HepG2 (cell line): Measurements from ENCODE around the gene NOL12. TPM values are rescaled to one million over a fixed set of nuclear protein-coding genes. Genes with fewer than 3 reads are reported as not detected.
A peak's percentile ranks its signal among the peaks of the same experiment; 100 is the strongest.

Source experiments
- ATRX ChIP-seq: sonication (generic); formaldehyde crosslinking; IDR thresholded peaks from 2 replicates; pipeline ENCODE4 v1.4.0; 2020; ENCODE audit warnings: missing genetic modification reagents, borderline replicate concordance
- CAMTA2 ChIP-seq: sonication (generic); formaldehyde crosslinking; IDR thresholded peaks from 2 replicates; pipeline ENCODE4 v1.4.0; 2020; ENCODE audit warnings: mild to moderate bottlenecking, missing genetic modification reagents, borderline replicate concordance
- HNRNPUL1 ChIP-seq: fragments of 200-400 bp; formaldehyde crosslinking; IDR thresholded peaks from 2 replicates; pipeline ENCODE4 v1.6.1; 2017; ENCODE audit warnings: low read depth, mild to moderate bottlenecking, low read length, moderate library complexity
- MATR3 ChIP-seq: sonication (generic); formaldehyde crosslinking; IDR thresholded peaks from 2 replicates; pipeline ENCODE4 v1.4.0; 2020; ENCODE audit warnings: missing genetic modification reagents
- SOX13 ChIP-seq, 3 experiments: fragments of 450-650 bp in 1 of 3; sonication (generic) in 1 of 3; formaldehyde crosslinking in 1 of 3; IDR thresholded peaks in 2 of 3; conservative IDR thresholded peaks in 1 of 3; 2 replicates each; pipeline versions ENCODE4 v1.5.0 to v1.6.1; 2016 to 2020; ENCODE audit warnings: antibody characterized with exemption in 1 of 3, mild to moderate bottlenecking in 1 of 3, missing compliant biosample characterization in 1 of 3, missing genetic modification reagents in 1 of 3, moderate library complexity in 1 of 3
- TCF7 ChIP-seq: sonication (generic); IDR thresholded peaks from 2 replicates; pipeline ENCODE4 v1.6.1; 2016; ENCODE audit warnings: antibody characterized with exemption, low read depth
- ZBTB42 ChIP-seq: sonication (generic); formaldehyde crosslinking; IDR thresholded peaks from 2 replicates; pipeline ENCODE4 v1.5.0; 2020; ENCODE audit warnings: mild to moderate bottlenecking, missing genetic modification reagents
- ZNF75D ChIP-seq: sonication (generic); formaldehyde crosslinking; IDR thresholded peaks from 2 replicates; pipeline ENCODE4 v1.8.1; 2023; ENCODE audit warnings: missing genetic modification reagents, mild to moderate bottlenecking, borderline replicate concordance
- polyA plus RNA-seq, 8 experiments: library from polyadenylated mRNA; depleted of rRNA in 3 of 8; stranded (reverse) in 7 of 8; unstranded in 1 of 8; fragments of >200 nt; fragmentation: Illumina TruSeq in 4 of 8; extraction: Trizol in 4 of 8; gene quantifications; 2 replicates each; pipeline versions ENCODE4 v1.2.1 to v1.2.3, GENCODE V29; 2011 to 2016; ENCODE audit warnings: low read depth in 4 of 8, missing spikeins in 1 of 8, mixed read lengths in 1 of 8; ENCODE audit not compliant: insufficient read depth in 1 of 8
- total RNA-seq, 5 experiments: library from RNA; depleted of rRNA; stranded (reverse); fragments of >200 nt; fragmentation: Illumina TruSeq; extraction: Trizol; gene quantifications; 2 replicates each; pipeline ENCODE4 v1.2.3, GENCODE V29; 2016; ENCODE audit warnings: low read depth in 1 of 5
- TF ChIP-seq, protein P1 (sequence below), 2 experiments: fragments of 450-650 bp in 1 of 2; sonication (generic) in 1 of 2; formaldehyde crosslinking in 1 of 2; IDR thresholded peaks; 2 replicates each; pipeline versions ENCODE4 v1.6.1 to v1.8.0; 2016 to 2022; ENCODE audit warnings: antibody characterized with exemption in 1 of 2, mild to moderate bottlenecking in 1 of 2, missing genetic modification reagents in 1 of 2
- TF ChIP-seq, protein P2 (sequence below): sonication (generic); formaldehyde crosslinking; conservative IDR thresholded peaks from 2 replicates; pipeline ENCODE4 v1.8.0; 2022; ENCODE audit warnings: missing genetic modification reagents
- TF ChIP-seq, protein P3 (sequence below): IDR thresholded peaks from 2 replicates; pipeline ENCODE4 v1.6.1; 2012; ENCODE audit warnings: low read length, improper control_type of control experiment
- TF ChIP-seq, protein P4 (sequence below): sonication (generic); formaldehyde crosslinking; IDR thresholded peaks from 2 replicates; pipeline ENCODE4 v1.8.1; 2023; ENCODE audit warnings: mild to moderate bottlenecking, missing genetic modification reagents, borderline replicate concordance

The NOL12 gene
- total and polyA plus RNA-seq, 2 of the 13 experiments (the other 11 are each of a cell fraction or from before 2014, with no cell fraction given) = 14.3 to 31.4 TPM

DNA sequence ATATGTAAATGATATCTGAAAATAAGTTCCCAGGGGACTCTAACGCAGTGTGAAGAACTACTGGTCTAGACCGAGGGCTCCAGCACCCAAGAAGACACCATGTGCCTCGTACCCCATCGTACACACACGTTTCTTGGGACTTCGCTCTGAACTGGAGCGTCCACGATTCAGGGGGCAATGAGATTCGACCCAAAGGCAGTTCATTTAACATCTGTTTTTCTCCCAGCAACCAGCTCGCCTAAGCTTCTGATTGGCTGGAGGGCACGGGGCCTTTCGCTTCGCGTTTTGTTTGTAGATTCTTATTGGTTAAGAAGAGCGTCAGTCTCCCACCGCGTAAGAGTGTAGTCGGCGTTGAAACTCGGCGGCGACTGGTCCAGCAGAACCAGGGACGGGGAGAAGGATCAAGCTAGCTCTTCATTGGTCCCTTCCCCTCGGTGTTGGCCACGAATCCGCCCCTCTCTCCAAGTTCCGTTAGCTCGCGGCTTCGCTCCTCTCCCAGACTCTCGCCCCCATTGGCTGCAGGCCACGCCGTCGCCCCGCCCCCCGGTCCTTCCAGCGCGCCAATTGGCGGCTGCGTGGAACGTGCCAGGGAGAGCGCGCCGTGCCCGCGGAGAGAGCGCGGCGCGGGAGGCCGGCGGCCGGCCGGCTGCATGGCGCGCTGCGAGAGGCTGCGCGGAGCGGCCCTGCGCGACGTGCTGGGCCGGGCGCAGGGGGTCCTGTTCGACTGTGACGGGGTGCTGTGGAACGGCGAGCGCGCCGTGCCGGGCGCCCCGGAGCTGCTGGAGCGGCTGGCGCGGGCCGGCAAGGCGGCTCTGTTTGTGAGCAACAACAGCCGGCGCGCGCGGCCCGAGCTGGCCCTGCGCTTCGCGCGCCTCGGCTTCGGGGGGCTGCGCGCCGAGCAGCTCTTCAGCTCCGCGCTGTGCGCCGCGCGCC is 27.7 kb upstream of the NOL12 start, which contains the start of gene PDXP (continued):
- TF ChIP-seq, protein P1, sequence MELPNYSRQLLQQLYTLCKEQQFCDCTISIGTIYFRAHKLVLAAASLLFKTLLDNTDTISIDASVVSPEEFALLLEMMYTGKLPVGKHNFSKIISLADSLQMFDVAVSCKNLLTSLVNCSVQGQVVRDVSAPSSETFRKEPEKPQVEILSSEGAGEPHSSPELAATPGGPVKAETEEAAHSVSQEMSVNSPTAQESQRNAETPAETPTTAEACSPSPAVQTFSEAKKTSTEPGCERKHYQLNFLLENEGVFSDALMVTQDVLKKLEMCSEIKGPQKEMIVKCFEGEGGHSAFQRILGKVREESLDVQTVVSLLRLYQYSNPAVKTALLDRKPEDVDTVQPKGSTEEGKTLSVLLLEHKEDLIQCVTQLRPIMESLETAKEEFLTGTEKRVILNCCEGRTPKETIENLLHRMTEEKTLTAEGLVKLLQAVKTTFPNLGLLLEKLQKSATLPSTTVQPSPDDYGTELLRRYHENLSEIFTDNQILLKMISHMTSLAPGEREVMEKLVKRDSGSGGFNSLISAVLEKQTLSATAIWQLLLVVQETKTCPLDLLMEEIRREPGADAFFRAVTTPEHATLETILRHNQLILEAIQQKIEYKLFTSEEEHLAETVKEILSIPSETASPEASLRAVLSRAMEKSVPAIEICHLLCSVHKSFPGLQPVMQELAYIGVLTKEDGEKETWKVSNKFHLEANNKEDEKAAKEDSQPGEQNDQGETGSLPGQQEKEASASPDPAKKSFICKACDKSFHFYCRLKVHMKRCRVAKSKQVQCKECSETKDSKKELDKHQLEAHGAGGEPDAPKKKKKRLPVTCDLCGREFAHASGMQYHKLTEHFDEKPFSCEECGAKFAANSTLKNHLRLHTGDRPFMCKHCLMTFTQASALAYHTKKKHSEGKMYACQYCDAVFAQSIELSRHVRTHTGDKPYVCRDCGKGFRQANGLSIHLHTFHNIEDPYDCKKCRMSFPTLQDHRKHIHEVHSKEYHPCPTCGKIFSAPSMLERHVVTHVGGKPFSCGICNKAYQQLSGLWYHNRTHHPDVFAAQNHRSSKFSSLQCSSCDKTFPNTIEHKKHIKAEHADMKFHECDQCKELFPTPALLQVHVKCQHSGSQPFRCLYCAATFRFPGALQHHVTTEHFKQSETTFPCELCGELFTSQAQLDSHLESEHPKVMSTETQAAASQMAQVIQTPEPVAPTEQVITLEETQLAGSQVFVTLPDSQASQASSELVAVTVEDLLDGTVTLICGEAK (IDR thresholded peaks at IDR 0.05) = no peak
- TF ChIP-seq, protein P1 (CRISPR knock-in tag; IDR thresholded peaks at IDR 0.05) = no peak
- TF ChIP-seq HNRNPUL1 (no peak), MATR3 (CRISPR knock-in tag) (no peak), ZBTB42 (CRISPR knock-in tag) (no peak), TCF7 (no peak), ATRX (CRISPR knock-in tag) (no peak), CAMTA2 (CRISPR knock-in tag) (no peak), SOX13 (IDR thresholded peaks at IDR 0.05) (no peak), SOX13 (CRISPR knock-in tag; conservative IDR thresholded peaks at IDR 0.05 in 1 of 2, IDR thresholded peaks at IDR 0.05 in 1 of 2) (no peak), ZNF75D (CRISPR knock-in tag) (no peak)
- TF ChIP-seq, protein P2, sequence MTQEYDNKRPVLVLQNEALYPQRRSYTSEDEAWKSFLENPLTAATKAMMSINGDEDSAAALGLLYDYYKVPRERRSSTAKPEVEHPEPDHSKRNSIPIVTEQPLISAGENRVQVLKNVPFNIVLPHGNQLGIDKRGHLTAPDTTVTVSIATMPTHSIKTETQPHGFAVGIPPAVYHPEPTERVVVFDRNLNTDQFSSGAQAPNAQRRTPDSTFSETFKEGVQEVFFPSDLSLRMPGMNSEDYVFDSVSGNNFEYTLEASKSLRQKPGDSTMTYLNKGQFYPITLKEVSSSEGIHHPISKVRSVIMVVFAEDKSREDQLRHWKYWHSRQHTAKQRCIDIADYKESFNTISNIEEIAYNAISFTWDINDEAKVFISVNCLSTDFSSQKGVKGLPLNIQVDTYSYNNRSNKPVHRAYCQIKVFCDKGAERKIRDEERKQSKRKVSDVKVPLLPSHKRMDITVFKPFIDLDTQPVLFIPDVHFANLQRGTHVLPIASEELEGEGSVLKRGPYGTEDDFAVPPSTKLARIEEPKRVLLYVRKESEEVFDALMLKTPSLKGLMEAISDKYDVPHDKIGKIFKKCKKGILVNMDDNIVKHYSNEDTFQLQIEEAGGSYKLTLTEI (CRISPR knock-in tag) = no peak
- TF ChIP-seq, protein P3, sequence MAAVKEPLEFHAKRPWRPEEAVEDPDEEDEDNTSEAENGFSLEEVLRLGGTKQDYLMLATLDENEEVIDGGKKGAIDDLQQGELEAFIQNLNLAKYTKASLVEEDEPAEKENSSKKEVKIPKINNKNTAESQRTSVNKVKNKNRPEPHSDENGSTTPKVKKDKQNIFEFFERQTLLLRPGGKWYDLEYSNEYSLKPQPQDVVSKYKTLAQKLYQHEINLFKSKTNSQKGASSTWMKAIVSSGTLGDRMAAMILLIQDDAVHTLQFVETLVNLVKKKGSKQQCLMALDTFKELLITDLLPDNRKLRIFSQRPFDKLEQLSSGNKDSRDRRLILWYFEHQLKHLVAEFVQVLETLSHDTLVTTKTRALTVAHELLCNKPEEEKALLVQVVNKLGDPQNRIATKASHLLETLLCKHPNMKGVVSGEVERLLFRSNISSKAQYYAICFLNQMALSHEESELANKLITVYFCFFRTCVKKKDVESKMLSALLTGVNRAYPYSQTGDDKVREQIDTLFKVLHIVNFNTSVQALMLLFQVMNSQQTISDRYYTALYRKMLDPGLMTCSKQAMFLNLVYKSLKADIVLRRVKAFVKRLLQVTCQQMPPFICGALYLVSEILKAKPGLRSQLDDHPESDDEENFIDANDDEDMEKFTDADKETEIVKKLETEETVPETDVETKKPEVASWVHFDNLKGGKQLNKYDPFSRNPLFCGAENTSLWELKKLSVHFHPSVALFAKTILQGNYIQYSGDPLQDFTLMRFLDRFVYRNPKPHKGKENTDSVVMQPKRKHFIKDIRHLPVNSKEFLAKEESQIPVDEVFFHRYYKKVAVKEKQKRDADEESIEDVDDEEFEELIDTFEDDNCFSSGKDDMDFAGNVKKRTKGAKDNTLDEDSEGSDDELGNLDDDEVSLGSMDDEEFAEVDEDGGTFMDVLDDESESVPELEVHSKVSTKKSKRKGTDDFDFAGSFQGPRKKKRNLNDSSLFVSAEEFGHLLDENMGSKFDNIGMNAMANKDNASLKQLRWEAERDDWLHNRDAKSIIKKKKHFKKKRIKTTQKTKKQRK = peak; percentile 62
- TF ChIP-seq, protein P4, sequence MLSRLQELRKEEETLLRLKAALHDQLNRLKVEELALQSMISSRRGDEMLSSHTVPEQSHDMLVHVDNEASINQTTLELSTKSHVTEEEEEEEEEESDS (CRISPR knock-in tag) = no peak
